ENCODE data around the gene VBP1.

DNA sequence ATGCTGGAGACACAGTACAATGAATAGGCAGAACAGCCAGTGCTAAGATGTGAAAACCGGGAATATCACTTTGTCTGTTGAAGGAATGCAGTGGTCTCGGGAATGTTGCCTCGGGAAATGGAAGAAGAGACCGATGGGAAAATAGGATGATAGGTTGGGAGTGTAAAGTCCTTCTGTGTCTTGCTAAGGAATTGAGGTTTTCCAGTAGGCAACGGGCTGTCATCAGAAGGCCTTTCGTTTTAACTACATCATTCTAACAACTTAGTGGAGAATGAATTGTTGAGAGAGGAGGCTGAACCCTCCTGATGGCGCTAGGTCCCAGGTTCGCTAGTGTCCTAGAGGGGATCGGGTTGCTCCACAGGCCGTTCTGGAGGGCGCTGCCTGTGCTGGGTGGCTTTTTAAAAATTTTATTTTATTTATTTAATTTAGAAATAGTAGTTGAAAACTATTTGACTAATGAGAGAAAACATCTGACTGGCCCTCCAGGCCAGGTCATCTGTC lies 730 bp downstream of the VBP1 start:
- TF ChIP-seq, protein P1, sequence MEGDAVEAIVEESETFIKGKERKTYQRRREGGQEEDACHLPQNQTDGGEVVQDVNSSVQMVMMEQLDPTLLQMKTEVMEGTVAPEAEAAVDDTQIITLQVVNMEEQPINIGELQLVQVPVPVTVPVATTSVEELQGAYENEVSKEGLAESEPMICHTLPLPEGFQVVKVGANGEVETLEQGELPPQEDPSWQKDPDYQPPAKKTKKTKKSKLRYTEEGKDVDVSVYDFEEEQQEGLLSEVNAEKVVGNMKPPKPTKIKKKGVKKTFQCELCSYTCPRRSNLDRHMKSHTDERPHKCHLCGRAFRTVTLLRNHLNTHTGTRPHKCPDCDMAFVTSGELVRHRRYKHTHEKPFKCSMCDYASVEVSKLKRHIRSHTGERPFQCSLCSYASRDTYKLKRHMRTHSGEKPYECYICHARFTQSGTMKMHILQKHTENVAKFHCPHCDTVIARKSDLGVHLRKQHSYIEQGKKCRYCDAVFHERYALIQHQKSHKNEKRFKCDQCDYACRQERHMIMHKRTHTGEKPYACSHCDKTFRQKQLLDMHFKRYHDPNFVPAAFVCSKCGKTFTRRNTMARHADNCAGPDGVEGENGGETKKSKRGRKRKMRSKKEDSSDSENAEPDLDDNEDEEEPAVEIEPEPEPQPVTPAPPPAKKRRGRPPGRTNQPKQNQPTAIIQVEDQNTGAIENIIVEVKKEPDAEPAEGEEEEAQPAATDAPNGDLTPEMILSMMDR (IDR thresholded peaks at IDR 0.05) = no peak
- TF ChIP-seq POLR2A (IDR thresholded peaks at IDR 0.05) = no peak
